IgD-negative memory B cell (primary cell): ENCODE measurements around the gene CPSF7. TPM values are rescaled to one million over a fixed set of nuclear protein-coding genes. Genes with fewer than 3 reads are reported as not detected.
A peak's percentile ranks its signal among the peaks of the same experiment; 100 is the strongest.

Experiments used
- H3K27ac Mint-ChIP-seq, 3 donors: one replicate each; pipeline ENCODE4 v1.8.0; 2020 to 2022; ENCODE audit warnings: mild to moderate bottlenecking in 3 of 3, mixed read lengths in 3 of 3, moderate library complexity in 1 of 3
- H3K27me3 Mint-ChIP-seq: one replicate; pipeline ENCODE4 v1.8.0; 2021; ENCODE audit warnings: mixed read lengths
- H3K36me3 Mint-ChIP-seq: one replicate; pipeline ENCODE4 v1.8.0; 2020; ENCODE audit warnings: mild to moderate bottlenecking, mixed read lengths
- H3K4me1 Mint-ChIP-seq, 3 donors: one replicate each; pipeline ENCODE4 v1.8.0; 2020 to 2022; ENCODE audit warnings: mixed read lengths in 3 of 3, mild to moderate bottlenecking in 1 of 3
- H3K4me3 Mint-ChIP-seq, 4 donors: one replicate each; pipeline ENCODE4 v1.8.0; 2020 to 2022; ENCODE audit warnings: mild to moderate bottlenecking in 4 of 4, mixed read lengths in 4 of 4, moderate library complexity in 3 of 4
- H3K9me3 Mint-ChIP-seq, 3 donors: one replicate each; pipeline ENCODE4 v1.8.0; 2020 to 2021; ENCODE audit warnings: mixed read lengths in 3 of 3, mild to moderate bottlenecking in 1 of 3
- polyA plus RNA-seq: library from polyadenylated mRNA; unstranded; fragments of 300-500 nt; fragmentation: Illumina TruSeq; gene quantifications from one replicate; pipeline ENCODE4 v1.2.3, GENCODE V29; 2021

Gene CPSF7
- polyA plus RNA-seq, 1 donor from 2014 or later, result 26.9 TPM

DNA sequence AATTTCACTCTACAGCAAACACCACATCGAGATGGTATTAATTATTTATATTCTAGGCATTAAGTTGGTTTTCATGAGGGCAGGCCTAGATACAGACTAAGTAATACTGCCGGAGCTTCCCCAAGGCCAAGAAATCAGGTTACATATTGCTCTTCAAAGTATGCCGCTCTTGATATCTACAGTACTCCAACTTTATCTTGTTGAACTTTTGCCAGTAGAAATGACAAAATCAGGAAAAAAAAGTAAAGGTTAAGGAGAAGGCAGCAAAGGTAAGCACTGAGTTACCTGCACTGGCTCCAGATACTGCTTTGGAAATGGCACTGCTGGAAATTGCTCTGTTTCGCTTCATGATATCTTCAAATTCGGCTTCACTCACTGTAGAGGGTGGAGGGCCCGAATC lies 14.4 kb downstream of the CPSF7 start:
- Mint-ChIP-seq H3K9me3 (no peaks in the 10 kb centered on the region), H3K36me3 (no peaks in the 10 kb centered on the region), H3K4me1 (peaks cover 0 to 7% (median 0%) of the 10 kb centered on the region in 3 donors), H3K27me3 (no peaks in the 10 kb centered on the region), H3K27ac (peak overlapping the region in 1 of 3 donors; percentile 47), H3K4me3 (no peak overlapping the region)

GRCh38 chr11:61414547-61414946 lies 15.2 kb downstream of the CPSF7 start:
- Mint-ChIP-seq H3K9me3 (no peaks in the 10 kb centered on the region), H3K4me3 (no peak overlapping the region), H3K27ac (no peak overlapping the region), H3K36me3 (no peaks in the 10 kb centered on the region), H3K27me3 (no peaks in the 10 kb centered on the region), H3K4me1 (peaks cover 0 to 7% (median 0%) of the 10 kb centered on the region in 3 donors)

- Mint-ChIP-seq H3K27me3 (no peaks in the 10 kb centered on the region), H3K4me3 (no peak overlapping the region), H3K9me3 (no peaks in the 10 kb centered on the region), H3K4me1 (peaks cover 0 to 7% (median 0%) of the 10 kb centered on the region in 3 donors), H3K27ac (no peak overlapping the region), H3K36me3 (no peaks in the 10 kb centered on the region)
These were observed 16.3 kb downstream of the CPSF7 start for GRCh38 chr11:61413496-61413895.

- Mint-ChIP-seq H3K27ac (peak overlapping the region in 1 of 3 donors; percentile 69), H3K36me3 (no peaks in the 10 kb centered on the region), H3K4me3 (no peak overlapping the region), H3K9me3 (no peaks in the 10 kb centered on the region), H3K27me3 (no peaks in the 10 kb centered on the region), H3K4me1 (peaks cover 0 to 3% (median 0%) of the 10 kb centered on the region in 3 donors)
These were observed 18.2 kb downstream of the CPSF7 start for GRCh38 chr11:61411589-61411988.

- Mint-ChIP-seq H3K27me3 (no peaks in the 10 kb centered on the region), H3K4me3 (no peak overlapping the region), H3K4me1 (peaks cover 0 to 5% (median under 1%) of the 10 kb centered on the region in 3 donors), H3K9me3 (no peaks in the 10 kb centered on the region), H3K27ac (peak overlapping the region in 1 of 3 donors; percentile 72), H3K36me3 (no peaks in the 10 kb centered on the region)
These were observed 22.6 kb downstream of the CPSF7 start for GRCh38 chr11:61406991-61407728.

GRCh38 chr11:61406067-61406466 lies 23.7 kb downstream of the CPSF7 start:
- H3K9me3 Mint-ChIP-seq, result no peaks in the 10 kb centered on the region
- H3K36me3 Mint-ChIP-seq, result no peaks in the 10 kb centered on the region
- H3K27ac Mint-ChIP-seq, result peak overlapping the region in 1 of 3 donors; percentile 31
- peaks cover 0 to 5% (median 4%) of the 10 kb centered on the region in 3 donors for H3K4me1 Mint-ChIP-seq
- H3K4me3 Mint-ChIP-seq, result no peak overlapping the region
- no peaks in the 10 kb centered on the region for H3K27me3 Mint-ChIP-seq

- H3K4me3 Mint-ChIP-seq, result no peak overlapping the region
- no peaks in the 10 kb centered on the region for H3K36me3 Mint-ChIP-seq
These were observed 25.1 kb downstream of the CPSF7 start for GRCh38 chr11:61404641-61405040.

GRCh38 chr11:61404103-61404502 lies 25.7 kb downstream of the CPSF7 start:
- H3K4me1 Mint-ChIP-seq, result peaks cover 0 to 5% (median 4%) of the 10 kb centered on the region in 3 donors
- no peak overlapping the region for H3K4me3 Mint-ChIP-seq
- no peaks in the 10 kb centered on the region for H3K27me3 Mint-ChIP-seq
- no peaks in the 10 kb centered on the region for H3K36me3 Mint-ChIP-seq
- no peaks in the 10 kb centered on the region for H3K9me3 Mint-ChIP-seq
- H3K27ac Mint-ChIP-seq, result peak overlapping the region in 1 of 3 donors; percentile 14

More at GRCh38 chr11:61404641-61405040, 25.1 kb downstream of the CPSF7 start:
- Mint-ChIP-seq H3K4me1 (peaks cover 0 to 5% (median 4%) of the 10 kb centered on the region in 3 donors), H3K9me3 (no peaks in the 10 kb centered on the region), H3K27me3 (no peaks in the 10 kb centered on the region), H3K27ac (no peak overlapping the region)

- no peaks in the 10 kb centered on the region for H3K27me3 Mint-ChIP-seq
- H3K9me3 Mint-ChIP-seq, result no peaks in the 10 kb centered on the region
- peak overlapping the region in 2 of 3 donors; percentile 14 to 35 for H3K27ac Mint-ChIP-seq
- H3K4me3 Mint-ChIP-seq, result no peak overlapping the region
- no peaks in the 10 kb centered on the region for H3K36me3 Mint-ChIP-seq
- H3K4me1 Mint-ChIP-seq, result peaks cover 0 to 5% (median 4%) of the 10 kb centered on the region in 3 donors
These were observed 26.1 kb downstream of the CPSF7 start for GRCh38 chr11:61403658-61404057.

GRCh38 chr11:61401573-61401972 lies 28.2 kb downstream of the CPSF7 start:
- no peaks in the 10 kb centered on the region for H3K27me3 Mint-ChIP-seq
- H3K27ac Mint-ChIP-seq, result no peak overlapping the region
- no peak overlapping the region for H3K4me3 Mint-ChIP-seq
- no peaks in the 10 kb centered on the region for H3K9me3 Mint-ChIP-seq
- H3K36me3 Mint-ChIP-seq, result no peaks in the 10 kb centered on the region
- H3K4me1 Mint-ChIP-seq, result peaks cover 0 to 4% (median 2%) of the 10 kb centered on the region in 3 donors

- Mint-ChIP-seq H3K27ac (peak overlapping the region in 2 of 3 donors; percentile 2 to 44), H3K27me3 (no peaks in the 10 kb centered on the region), H3K9me3 (no peaks in the 10 kb centered on the region), H3K4me1 (peaks cover 0 to 4% (median 2%) of the 10 kb centered on the region in 3 donors), H3K36me3 (no peaks in the 10 kb centered on the region), H3K4me3 (no peak overlapping the region)
These were observed 28.6 kb downstream of the CPSF7 start for GRCh38 chr11:61401173-61401572.

GRCh38 chr11:61392981-61393595 lies 36.7 kb downstream of the CPSF7 start:
- Mint-ChIP-seq H3K27me3 (no peaks in the 10 kb centered on the region), H3K27ac (peak overlapping the region; percentile 74 to 96 (median 95)), H3K4me3 (peak overlapping the region; percentile 92 to 100 (median 96))

DNA sequence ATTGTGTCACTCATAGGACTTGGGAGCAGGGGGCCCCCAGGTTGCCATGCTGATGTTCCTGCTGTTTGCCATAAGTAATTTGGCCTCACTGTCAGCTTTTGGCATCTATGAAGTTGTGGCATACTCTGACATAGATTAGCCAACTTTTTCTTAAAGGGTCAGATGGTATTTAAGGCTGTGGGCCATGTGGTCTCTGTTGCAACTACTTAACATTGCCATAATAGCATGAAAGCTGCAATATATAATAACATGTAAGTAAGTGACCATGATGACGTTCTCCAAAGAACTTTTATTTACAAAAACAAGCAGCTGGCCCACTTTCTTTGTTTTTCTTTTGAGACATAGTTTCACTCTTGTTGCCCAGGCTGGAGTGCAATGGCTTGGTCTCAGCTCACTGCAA lies 39.6 kb downstream of the CPSF7 start:
- Mint-ChIP-seq H3K27me3 (no peaks in the 10 kb centered on the region), H3K36me3 (peaks cover 2% of the 10 kb centered on the region), H3K9me3 (no peaks in the 10 kb centered on the region), H3K4me3 (peak overlapping the region in 3 of 4 donors; percentile 9 to 77 (median 25)), H3K4me1 (peaks cover 18 to 22% (median 19%) of the 10 kb centered on the region in 3 donors), H3K27ac (peak overlapping the region in 1 of 3 donors; percentile 62)

More at GRCh38 chr11:61392981-61393595, 36.7 kb downstream of the CPSF7 start:
- Mint-ChIP-seq H3K9me3 (no peaks in the 10 kb centered on the region), H3K36me3 (peaks cover 3% of the 10 kb centered on the region), H3K4me1 (peaks cover 13 to 19% (median 14%) of the 10 kb centered on the region in 3 donors)

DNA sequence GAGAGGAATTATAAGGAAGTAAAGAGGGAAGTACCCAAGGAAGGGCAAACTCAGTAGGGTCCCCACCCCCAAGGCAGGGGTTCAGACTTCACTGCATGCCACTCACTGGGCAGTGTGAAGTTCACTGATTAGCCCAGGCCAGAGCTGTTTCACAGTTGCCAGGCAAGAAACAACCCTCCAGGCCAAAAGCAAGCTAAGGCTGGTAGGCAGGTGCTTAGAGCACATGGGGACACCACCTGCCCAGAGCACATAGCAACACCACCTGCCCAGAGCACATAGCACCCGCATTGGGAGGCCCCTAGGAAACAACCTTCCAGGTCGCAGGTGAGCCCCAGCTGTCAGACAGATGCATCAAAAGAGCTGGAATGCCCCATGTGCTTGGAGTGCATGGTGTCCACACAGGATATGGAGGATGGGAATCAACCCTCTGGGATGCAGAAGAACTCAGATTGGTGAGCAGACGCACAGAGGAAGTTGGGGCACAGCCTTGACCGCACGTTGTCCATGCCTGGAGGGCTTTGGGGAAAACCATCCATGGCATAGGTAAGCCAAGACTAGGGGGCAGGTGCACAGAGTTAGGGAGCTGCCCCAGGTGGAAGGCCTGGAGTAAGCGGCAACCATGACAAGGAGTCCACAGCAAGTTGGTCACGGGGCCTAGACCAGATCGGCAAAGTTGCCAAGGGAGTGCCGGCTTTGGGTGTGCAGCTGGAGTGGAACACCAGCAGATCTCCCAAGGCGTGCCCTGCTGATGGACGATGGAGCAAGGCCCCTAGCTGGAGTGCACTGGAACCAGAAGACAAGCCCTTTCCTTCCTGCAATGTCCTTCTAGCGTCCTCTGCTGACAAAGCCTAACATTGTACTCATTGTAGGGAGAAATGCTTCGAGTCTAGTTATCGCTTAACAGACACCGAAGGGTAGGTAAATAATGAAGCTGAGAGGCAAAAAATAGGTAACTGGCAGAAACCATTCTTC lies 45.2 kb downstream of the CPSF7 start:
- Mint-ChIP-seq H3K4me3 (no peak overlapping the region), H3K36me3 (peaks cover 1% of the 10 kb centered on the region), H3K9me3 (no peaks in the 10 kb centered on the region), H3K27me3 (no peaks in the 10 kb centered on the region), H3K4me1 (peaks cover 0 to 12% (median 5%) of the 10 kb centered on the region in 3 donors), H3K27ac (no peak overlapping the region)
